OCI-LY3 (cell line): ENCODE data around the gene C2.

Experiments used
- EZH2phosphoT487 ChIP-seq: fragments of 200-600 bp; shearing (Covaris generic); IDR thresholded peaks from 2 replicates; pipeline ENCODE4 v1.6.1; 2018; ENCODE audit warnings: antibody characterized with exemption, mixed run types, low read depth
- TF ChIP-seq, protein P1 (sequence below): fragments of 200-600, 300-600 bp; sonication (generic); IDR thresholded peaks from 2 replicates; pipeline ENCODE4 v1.5.1; 2014; ENCODE audit warnings: antibody characterized with exemption, low read length, low read depth

DNA sequence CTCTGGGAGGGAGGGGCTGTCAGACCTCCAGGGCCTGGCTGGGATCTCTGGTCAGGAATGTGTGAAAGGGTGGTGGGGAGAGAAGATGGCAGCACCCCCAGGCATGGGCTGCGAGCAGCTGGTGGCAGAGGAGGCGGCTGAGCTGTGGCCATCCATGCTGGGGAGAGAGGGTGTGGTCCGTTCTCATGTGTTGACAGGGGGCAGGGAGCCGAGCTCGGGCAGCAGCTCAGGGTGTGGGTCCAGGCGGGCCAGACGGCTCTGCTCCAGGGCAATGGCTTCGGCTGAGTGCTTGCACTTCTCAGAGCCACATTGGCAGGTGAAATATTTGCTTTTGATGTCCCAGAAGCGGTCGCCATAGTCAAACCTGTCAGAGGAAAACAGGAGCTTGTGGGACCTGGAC is 47.6 kb upstream of the C2 start:
- TF ChIP-seq, protein P1, sequence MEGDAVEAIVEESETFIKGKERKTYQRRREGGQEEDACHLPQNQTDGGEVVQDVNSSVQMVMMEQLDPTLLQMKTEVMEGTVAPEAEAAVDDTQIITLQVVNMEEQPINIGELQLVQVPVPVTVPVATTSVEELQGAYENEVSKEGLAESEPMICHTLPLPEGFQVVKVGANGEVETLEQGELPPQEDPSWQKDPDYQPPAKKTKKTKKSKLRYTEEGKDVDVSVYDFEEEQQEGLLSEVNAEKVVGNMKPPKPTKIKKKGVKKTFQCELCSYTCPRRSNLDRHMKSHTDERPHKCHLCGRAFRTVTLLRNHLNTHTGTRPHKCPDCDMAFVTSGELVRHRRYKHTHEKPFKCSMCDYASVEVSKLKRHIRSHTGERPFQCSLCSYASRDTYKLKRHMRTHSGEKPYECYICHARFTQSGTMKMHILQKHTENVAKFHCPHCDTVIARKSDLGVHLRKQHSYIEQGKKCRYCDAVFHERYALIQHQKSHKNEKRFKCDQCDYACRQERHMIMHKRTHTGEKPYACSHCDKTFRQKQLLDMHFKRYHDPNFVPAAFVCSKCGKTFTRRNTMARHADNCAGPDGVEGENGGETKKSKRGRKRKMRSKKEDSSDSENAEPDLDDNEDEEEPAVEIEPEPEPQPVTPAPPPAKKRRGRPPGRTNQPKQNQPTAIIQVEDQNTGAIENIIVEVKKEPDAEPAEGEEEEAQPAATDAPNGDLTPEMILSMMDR = no peak
- no peak for TF ChIP-seq EZH2phosphoT487
